ENCODE results near the gene SDR42E2. TPM values are rescaled to one million over a fixed set of nuclear protein-coding genes. Genes with fewer than 3 reads are reported as not detected.

Gene SDR42E2
- polyA plus RNA-seq, 1 donor: 0.06 TPM

Other genes starting within 250 kb of the SDR42E2 start
- 306 TPM for gene UQCRC2, start 209.1 kb upstream of the SDR42E2 start, polyA plus RNA-seq
- gene PDZD9, start 161.4 kb upstream of the SDR42E2 start, polyA plus RNA-seq: 0.28 TPM
- 15.6 TPM for gene MOSMO, start 154.4 kb upstream of the SDR42E2 start, polyA plus RNA-seq
- gene VWA3A, start 70.0 kb upstream of the SDR42E2 start, polyA plus RNA-seq: 0.15 TPM
- 18.7 TPM for gene EEF2K, start 43.8 kb downstream of the SDR42E2 start, polyA plus RNA-seq
- gene POLR3E, start 134.9 kb downstream of the SDR42E2 start, polyA plus RNA-seq: 54.8 TPM
- gene CDR2, start 212.1 kb downstream of the SDR42E2 start, polyA plus RNA-seq: 41.1 TPM